HCT116 (cell line): Measurements from ENCODE around the gene NCAPG2. TPM values are rescaled to one million over a fixed set of nuclear protein-coding genes. Genes with fewer than 3 reads are reported as not detected.

ENCODE experiments used
- ATAC-seq: fragments of 200-7000 bp; cut with Tn5 transposase; 2 replicates; pipeline ENCODE4 v1.9.1; 2020; ENCODE audit warnings: mild to moderate bottlenecking, moderate library complexity
- BruUV-seq: library from RNA; stranded (reverse); fragments of 400-500 nt; replicated peaks from 2 replicates; lab custom pipeline; 2021; lab: Mats Ljungman, UMichigan
- CTCF ChIA-PET: fragments of 300-600 bp; sonication (Branson Sonifier 250); formaldehyde crosslinking; loops from one replicate; lab custom pipeline; 2021; ENCODE audit warnings: antibody characterized with exemption; lab: Charles Lee
- POLR2A ChIA-PET: fragments of 300-600, 350-600 bp; sonication (Branson Sonifier 250); formaldehyde crosslinking; loops from one replicate; lab custom pipeline; 2021; ENCODE audit warnings: antibody characterized with exemption; lab: Charles Lee
- RAD21 ChIA-PET, 2 experiments: fragments of 300-600 bp; sonication (Branson Sonifier 250); formaldehyde crosslinking; loops; one replicate each; lab custom pipeline; 2023; ENCODE audit warnings: low total read pairs in 2 of 2; ENCODE audit not compliant: uncharacterized antibody in 2 of 2, unreplicated experiment in 2 of 2, low non-redundant PET in 1 of 2; lab: Charles Lee
- DNase-seq: peaks from one replicate; pipeline ENCODE4 v3.0.0-alpha.2; 2010; ENCODE audit warnings: low read depth, low spot score
- H2AFZ ChIP-seq: fragments of 200-600 bp; shearing (Covaris generic), sonication (generic); 2 replicates; pipeline ENCODE4 v1.6.1; 2017; ENCODE audit warnings: low read depth, mixed run types, mixed read lengths, antibody characterized with exemption, low read length; ENCODE audit not compliant: poor library complexity, severe bottlenecking
- H3K27ac ChIP-seq: 2 replicates; pipeline ENCODE4 v1.5.1; 2012; ENCODE audit warnings: low read depth, low read length
- H3K27me3 ChIP-seq: fragments of 200-600 bp; sonication (generic); 2 replicates; pipeline ENCODE4 v1.6.1; 2016; ENCODE audit warnings: mixed run types, low read length, mixed read lengths; ENCODE audit not compliant: insufficient read depth
- H3K36me3 ChIP-seq, 2 experiments: fragments of 200-500 bp in 1 of 2; fragments of 200-600 bp in 1 of 2; sonication (Bioruptor generic) in 1 of 2; sonication (generic) in 1 of 2; 2 replicates each; pipeline versions ENCODE4 v1.5.1 to v1.6.1; 2014 to 2016; ENCODE audit warnings: low read length in 2 of 2, inconsistent platforms in 1 of 2, mixed read lengths in 1 of 2, mixed run types in 1 of 2; ENCODE audit not compliant: insufficient read depth in 2 of 2, control insufficient read depth in 1 of 2
- H3K4me1 ChIP-seq, 2 experiments: fragments of 200-600 bp in 1 of 2; sonication (generic) in 1 of 2; 2 replicates each; pipeline versions ENCODE4 v1.5.1 to v1.6.1; 2012 to 2017; ENCODE audit warnings: low read length in 2 of 2, inconsistent platforms in 1 of 2, mild to moderate bottlenecking in 1 of 2, mixed read lengths in 1 of 2, mixed run types in 1 of 2, moderate library complexity in 1 of 2; ENCODE audit not compliant: insufficient read depth in 2 of 2, control insufficient read depth in 1 of 2
- H3K4me2 ChIP-seq: fragments of 200-600 bp; sonication (generic); 2 replicates; pipeline ENCODE4 v1.6.1; 2017; ENCODE audit warnings: mixed run types, low read length, mixed read lengths
- H3K4me3 ChIP-seq, 2 experiments: fragments of 200-600 bp in 1 of 2; sonication (generic) in 1 of 2; replicated peaks in 1 of 2; 2 replicates each; pipeline ENCODE4 v1.5.1; 2011 to 2016; ENCODE audit warnings: low read length in 2 of 2, control low read depth in 1 of 2, low read depth in 1 of 2, mild to moderate bottlenecking in 1 of 2, mixed read lengths in 1 of 2, mixed run types in 1 of 2
- H3K79me2 ChIP-seq: fragments of 200-600 bp; sonication (generic); 2 replicates; pipeline ENCODE4 v1.6.1; 2017; ENCODE audit warnings: mild to moderate bottlenecking, mixed run types, low read length, moderate library complexity, mixed read lengths; ENCODE audit not compliant: insufficient read depth
- H3K9ac ChIP-seq: fragments of 200-600 bp; sonication (generic); 2 replicates; pipeline ENCODE4 v1.6.1; 2016; ENCODE audit warnings: low read length, mixed read lengths
- H3K9me2 ChIP-seq: fragments of 200-600 bp; sonication (generic), shearing (Covaris generic); 2 replicates; pipeline ENCODE4 v1.6.1; 2017; ENCODE audit warnings: mixed run types, mild to moderate bottlenecking, moderate library complexity; ENCODE audit not compliant: insufficient read depth
- H3K9me3 ChIP-seq, 2 experiments: fragments of 200-500 bp in 1 of 2; fragments of 200-600 bp in 1 of 2; sonication (Bioruptor generic) in 1 of 2; sonication (generic) in 1 of 2; 2 replicates each; pipeline ENCODE4 v1.6.1; 2014 to 2017; ENCODE audit warnings: low read length in 2 of 2, mixed read lengths in 2 of 2, inconsistent platforms in 1 of 2, low read depth in 1 of 2, mild to moderate bottlenecking in 1 of 2, mixed run types in 1 of 2, moderate library complexity in 1 of 2; ENCODE audit not compliant: control insufficient read depth in 1 of 2, insufficient read depth in 1 of 2
- H4K20me1 ChIP-seq: fragments of 200-600 bp; sonication (generic), shearing (Covaris generic); 2 replicates; pipeline ENCODE4 v1.6.1; 2017; ENCODE audit warnings: mixed run types, mild to moderate bottlenecking, moderate library complexity; ENCODE audit not compliant: insufficient read depth
- CBX3 ChIP-seq: IDR thresholded peaks from 2 replicates; pipeline ENCODE4 v1.6.1; 2012; ENCODE audit warnings: low read depth
- EGR1 ChIP-seq: IDR thresholded peaks from 2 replicates; pipeline ENCODE4 v1.6.1; 2012; ENCODE audit warnings: low read depth
- ELF1 ChIP-seq: IDR thresholded peaks from 2 replicates; pipeline ENCODE4 v1.6.1; 2012; ENCODE audit warnings: low read depth, borderline replicate concordance
- EZH2 ChIP-seq: fragments of 200-600 bp; sonication (generic); IDR thresholded peaks from 2 replicates; pipeline ENCODE4 v1.6.1; 2017; ENCODE audit warnings: antibody characterized with exemption, mixed run types
- FOSL1 ChIP-seq: IDR thresholded peaks from 2 replicates; pipeline ENCODE4 v1.6.1; 2012; ENCODE audit warnings: low read depth
- JUND ChIP-seq: IDR thresholded peaks from 2 replicates; pipeline ENCODE4 v1.6.1; 2012
- POLR2AphosphoS5 ChIP-seq: IDR thresholded peaks from 2 replicates; pipeline ENCODE4 v1.6.1; 2011; ENCODE audit warnings: mild to moderate bottlenecking, low read depth, low read length, moderate library complexity
- RAD21 ChIP-seq: IDR thresholded peaks from 2 replicates; pipeline ENCODE4 v1.6.1; 2012; ENCODE audit warnings: low read depth, mild to moderate bottlenecking
- SIN3A ChIP-seq: IDR thresholded peaks from 2 replicates; pipeline ENCODE4 v1.6.1; 2012; ENCODE audit warnings: low read depth
- SP1 ChIP-seq: IDR thresholded peaks from 2 replicates; pipeline ENCODE4 v1.6.1; 2012; ENCODE audit warnings: low read depth
- TCF7L2 ChIP-seq: IDR thresholded peaks from 2 replicates; pipeline ENCODE4 v1.7.0; 2011; ENCODE audit warnings: borderline replicate concordance, inconsistent platforms; ENCODE audit not compliant: insufficient read depth, insufficient read length; ENCODE audit errors: extremely low read depth
- ZBTB33 ChIP-seq: IDR thresholded peaks from 2 replicates; pipeline ENCODE4 v1.6.1; 2011; ENCODE audit warnings: mild to moderate bottlenecking, low read length, moderate library complexity; ENCODE audit not compliant: insufficient replicate concordance; ENCODE audit errors: extremely low read depth
- ZFX ChIP-seq: fragments of 450-650 bp; IDR thresholded peaks from 2 replicates; pipeline ENCODE4 v1.6.1; 2017
- ZNF274 ChIP-seq: fragments of 200-500 bp; sonication (Bioruptor generic); IDR thresholded peaks from 2 replicates; pipeline ENCODE4 v1.6.1; 2014; ENCODE audit warnings: mild to moderate bottlenecking, low read depth, low read length, inconsistent platforms
- intact Hi-C: fragments of 100-400 bp; cut with micrococcal nuclease; formaldehyde crosslinking; loops from 2 replicates; pipeline ENCODE4 v1.10.0; 2022
- total RNA-seq: library from RNA; stranded (reverse); gene quantifications from one replicate; pipeline ENCODE4 v1.2.1, GENCODE V29; 2021; ENCODE audit not compliant: unreplicated experiment
- TF ChIP-seq, protein P1 (sequence below): IDR thresholded peaks from 2 replicates; pipeline ENCODE4 v1.6.1; 2012

The NCAPG2 gene
- total RNA-seq, 1 experiment from 2014 or later = 73.1 TPM

- BruUV-seq = no TSS peak
- no peak overlapping the region for H3K4me3 ChIP-seq
- H3K36me3 ChIP-seq = no peaks in the 10 kb centered on the region
- TF ChIP-seq ZNF274 = no peak
- no peak for TF ChIP-seq ZBTB33
- TF ChIP-seq JUND = no peak
- no peak for TF ChIP-seq ELF1
- no peak for TF ChIP-seq FOSL1
- no peak for TF ChIP-seq ZFX
- TF ChIP-seq EGR1 = no peak
- no peak for TF ChIP-seq CBX3
- TF ChIP-seq, protein P1, sequence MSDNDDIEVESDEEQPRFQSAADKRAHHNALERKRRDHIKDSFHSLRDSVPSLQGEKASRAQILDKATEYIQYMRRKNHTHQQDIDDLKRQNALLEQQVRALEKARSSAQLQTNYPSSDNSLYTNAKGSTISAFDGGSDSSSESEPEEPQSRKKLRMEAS = no peak
- TF ChIP-seq SP1 = no peak
- no peak for TF ChIP-seq SIN3A
- no peak for TF ChIP-seq POLR2AphosphoS5
- TF ChIP-seq RAD21 = no peak
- TF ChIP-seq TCF7L2 = no peak
- no peak for TF ChIP-seq EZH2
- H3K27me3 ChIP-seq = no peaks in the 10 kb centered on the region; the same call in 1 of the 2 replicates
- ChIA-PET CTCF (no interaction called here), POLR2A (no interaction called here), RAD21 (no interaction called here)
- no peak overlapping the region for H2AFZ ChIP-seq
- no peaks in the 10 kb centered on the region; a peak in 1 of 4 replicates for H3K4me1 ChIP-seq
- H4K20me1 ChIP-seq = no peaks in the 10 kb centered on the region
- ATAC-seq = no peak
- no peak for DNase-seq
- intact Hi-C loops = no loop called here
- H3K9me3 ChIP-seq = peaks cover 0 to 3% of the 10 kb centered on the region in 2 experiments; a peak in 2 of 4 replicates
- no peak overlapping the region for H3K4me2 ChIP-seq
- H3K79me2 ChIP-seq = no peaks in the 10 kb centered on the region
- H3K9me2 ChIP-seq = no peaks in the 10 kb centered on the region
- H3K27ac ChIP-seq = no peak overlapping the region
- no peak overlapping the region for H3K9ac ChIP-seq
Observed at GRCh38 chr7:158590181-158590530, 114.4 kb downstream of the NCAPG2 start.
